Calu3 (cell line): Measurements from ENCODE around the gene TECPR2. TPM values are rescaled to one million over a fixed set of nuclear protein-coding genes. Genes with fewer than 3 reads are reported as not detected.

ENCODE experiments used
- BruUV-seq: library from RNA; stranded (reverse); fragments of 400-500 nt; replicated peaks from 2 replicates; lab custom pipeline; 2021; lab: Mats Ljungman, UMichigan
- CTCF ChIA-PET: fragments of 300-600 bp; sonication (Branson Sonifier 250); formaldehyde crosslinking; loops from one replicate; lab custom pipeline; 2022; ENCODE audit warnings: antibody characterized with exemption; lab: Charles Lee
- DNase-seq: peaks from one replicate; pipeline ENCODE4 v3.0.0; 2022
- H3K27ac Mint-ChIP-seq: one replicate; pipeline ENCODE4 v1.8.0; 2022; ENCODE audit warnings: mixed read lengths; ENCODE audit not compliant: unreplicated experiment
- H3K27me3 Mint-ChIP-seq: one replicate; pipeline ENCODE4 v1.8.0; 2022; ENCODE audit warnings: mixed read lengths; ENCODE audit not compliant: unreplicated experiment
- H3K36me3 Mint-ChIP-seq: one replicate; pipeline ENCODE4 v1.8.0; 2022; ENCODE audit warnings: mild to moderate bottlenecking, moderate library complexity, mixed read lengths; ENCODE audit not compliant: insufficient read depth, unreplicated experiment
- H3K4me1 Mint-ChIP-seq: one replicate; pipeline ENCODE4 v1.8.0; 2022; ENCODE audit warnings: mild to moderate bottlenecking, low read depth, mixed read lengths; ENCODE audit not compliant: unreplicated experiment
- H3K4me3 Mint-ChIP-seq: one replicate; pipeline ENCODE4 v1.8.0; 2022; ENCODE audit warnings: mild to moderate bottlenecking, low read depth, moderate library complexity, mixed read lengths; ENCODE audit not compliant: unreplicated experiment
- H3K9me3 Mint-ChIP-seq: one replicate; pipeline ENCODE4 v1.8.0; 2022; ENCODE audit warnings: low read depth, mixed read lengths; ENCODE audit not compliant: unreplicated experiment
- CTCF ChIP-seq: fragments of 200-600 bp; IDR thresholded peaks from one replicate; pipeline ENCODE4 v1.8.0; 2022; ENCODE audit warnings: antibody characterized with exemption; ENCODE audit not compliant: unreplicated experiment
- intact Hi-C: fragments of 100-400 bp; cut with micrococcal nuclease; formaldehyde crosslinking; loops from one replicate; pipeline ENCODE4 v1.10.0; 2022; ENCODE audit not compliant: unreplicated experiment
- total RNA-seq: library from RNA; stranded (reverse); gene quantifications from 2 replicates; pipeline ENCODE4 v1.2.3, GENCODE V29; 2022

The TECPR2 gene
- total RNA-seq, 1 experiment from 2014 or later: 21.7 TPM

GRCh38 chr14:102333795-102334705 lies 28.7 kb upstream of the TECPR2 start:
- Mint-ChIP-seq H3K4me1 (no peaks in the 10 kb centered on the region), H3K9me3 (no peaks in the 10 kb centered on the region), H3K36me3 (peaks cover 45% of the 10 kb centered on the region), H3K27ac (no peak overlapping the region), H3K4me3 (no peak overlapping the region), H3K27me3 (no peaks in the 10 kb centered on the region)
- DNase-seq: no peak
- intact Hi-C loops: no loop called here
- no peak for TF ChIP-seq CTCF
- CTCF ChIA-PET: no interaction called here
- BruUV-seq: no TSS peak

GRCh38 chr14:102335163-102335562 lies 27.6 kb upstream of the TECPR2 start:
- Mint-ChIP-seq H3K9me3 (no peaks in the 10 kb centered on the region), H3K36me3 (peaks cover 45% of the 10 kb centered on the region), H3K4me3 (no peak overlapping the region), H3K4me1 (no peaks in the 10 kb centered on the region), H3K27ac (no peak overlapping the region), H3K27me3 (no peaks in the 10 kb centered on the region)
- no TSS peak for BruUV-seq
- CTCF ChIA-PET: interaction anchor here (0.6 kb wide), 1 partner anchor 30 kb away, joined by 4 read pairs; the partner anchor contains the start of gene MOK
- intact Hi-C loops: no loop called here
- DNase-seq: no peak
- TF ChIP-seq CTCF: no peak

- intact Hi-C loops: no loop called here
- Mint-ChIP-seq H3K27me3 (no peaks in the 10 kb centered on the region), H3K4me3 (no peak overlapping the region), H3K4me1 (no peaks in the 10 kb centered on the region), H3K9me3 (no peaks in the 10 kb centered on the region), H3K27ac (no peak overlapping the region), H3K36me3 (peaks cover 49% of the 10 kb centered on the region)
- CTCF ChIA-PET: no interaction called here
- no peak for DNase-seq
- no peak for TF ChIP-seq CTCF
- no TSS peak for BruUV-seq
These were observed 24.0 kb upstream of the TECPR2 start for GRCh38 chr14:102338724-102339123.

DNA sequence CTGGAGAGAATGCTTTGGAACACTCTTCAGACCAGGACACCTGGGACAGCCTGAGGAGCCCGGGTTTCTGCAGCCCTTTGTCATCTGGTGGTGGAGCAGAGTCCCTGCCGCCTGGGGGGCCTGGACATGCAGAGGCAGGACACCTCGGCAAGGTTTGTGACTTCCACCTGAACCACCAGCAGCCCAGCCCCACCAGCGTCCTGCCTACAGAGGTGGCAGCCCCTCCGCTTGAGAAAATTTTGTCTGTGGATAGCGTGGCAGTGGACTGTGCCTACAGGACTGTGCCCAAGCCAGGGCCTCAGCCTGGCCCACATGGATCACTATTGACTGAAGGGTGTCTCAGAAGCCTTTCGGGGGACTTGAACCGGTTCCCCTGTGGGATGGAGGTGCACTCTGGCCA lies 21.2 kb upstream of the TECPR2 start:
- intact Hi-C loops: no loop called here
- H3K4me3 Mint-ChIP-seq: no peak overlapping the region
- no peak for TF ChIP-seq CTCF
- H3K36me3 Mint-ChIP-seq: peaks cover 41% of the 10 kb centered on the region
- no peaks in the 10 kb centered on the region for H3K27me3 Mint-ChIP-seq
- H3K27ac Mint-ChIP-seq: no peak overlapping the region
- no peak for DNase-seq
- H3K4me1 Mint-ChIP-seq: no peaks in the 10 kb centered on the region
- no peaks in the 10 kb centered on the region for H3K9me3 Mint-ChIP-seq
- no TSS peak for BruUV-seq
- CTCF ChIA-PET: no interaction called here
